ENCODE results near the gene CD6. TPM values are rescaled to one million over a fixed set of nuclear protein-coding genes. Genes with fewer than 3 reads are reported as not detected.

Gene CD6
- total RNA-seq, 4 donors from 2014 or later = 0.16 to 0.25 TPM; not detected in 2

DNA sequence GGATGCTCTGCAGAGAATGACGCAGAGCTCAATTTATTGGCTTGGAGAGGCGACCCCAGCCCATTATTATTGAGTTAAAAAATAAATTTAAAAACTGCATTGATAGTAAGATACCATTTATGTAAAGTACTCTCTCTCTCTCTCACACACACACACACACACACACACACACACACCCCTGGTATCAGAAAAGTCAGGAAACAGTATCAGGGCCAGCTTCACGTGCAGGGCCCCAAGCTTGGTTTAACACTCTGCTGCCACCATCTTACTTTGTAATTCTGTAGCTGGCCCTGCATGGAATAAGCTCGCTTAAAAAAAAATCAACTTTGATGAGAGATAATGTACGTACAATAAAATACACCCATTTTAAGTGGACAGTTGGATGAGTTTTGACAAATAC is 71.1 kb downstream of the CD6 start:
- in situ Hi-C loops (cut with MboI; ENCODE audit: low sequenced_read_pairs in 4 of 4) = loop anchor here in 1 of 4 donors (25.0 kb wide), 1 partner anchor 145 kb away; no protein-coding TSS in a partner anchor
- intact Hi-C loops (cut with DNase I; ENCODE audit: low total_unique reads) = no loop called here

DNA sequence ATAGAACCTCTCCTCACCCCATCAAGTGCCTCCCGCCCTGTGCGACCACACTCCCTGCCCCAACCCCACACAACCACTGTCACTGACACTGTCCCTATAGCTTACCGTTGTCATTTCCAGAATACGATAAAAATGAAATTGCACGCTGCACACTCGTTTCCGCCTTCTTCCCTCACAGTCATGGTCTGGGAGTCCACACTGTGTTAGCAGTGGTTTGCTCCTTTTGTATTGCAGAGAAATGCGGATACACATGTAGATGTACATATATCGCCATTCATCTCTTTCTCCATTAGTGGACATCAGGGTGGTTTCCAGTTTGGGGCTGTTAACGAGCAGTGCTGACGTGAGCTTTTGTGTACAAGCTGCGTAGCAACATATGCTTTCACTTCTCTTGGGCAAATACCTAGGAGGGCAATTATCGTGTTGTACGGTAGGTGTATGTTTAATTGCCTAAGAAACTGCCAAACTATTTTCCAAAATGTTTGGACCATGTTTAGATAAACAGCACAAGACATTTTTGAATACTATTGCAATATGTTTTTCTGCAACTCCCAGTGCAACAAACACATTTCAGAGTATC is 71.6 kb downstream of the CD6 start:
- no peak for DNase-seq

More for the DNA sequence above, 71.1 kb downstream of the CD6 start:
- Histone ChIP-seq H3K9me3 (no peaks in the 10 kb centered on the region), H3K27me3 (no peaks in the 10 kb centered on the region), H3K27ac (no peak overlapping the region), H3K36me3 (no peaks in the 10 kb centered on the region), H3K4me3 (no peak overlapping the region), H3K4me1 (peaks cover 3 to 11% of the 10 kb centered on the region in 2 donors)
- DNase-seq (no peak), ATAC-seq (no peak)
- TF ChIP-seq, protein P1, sequence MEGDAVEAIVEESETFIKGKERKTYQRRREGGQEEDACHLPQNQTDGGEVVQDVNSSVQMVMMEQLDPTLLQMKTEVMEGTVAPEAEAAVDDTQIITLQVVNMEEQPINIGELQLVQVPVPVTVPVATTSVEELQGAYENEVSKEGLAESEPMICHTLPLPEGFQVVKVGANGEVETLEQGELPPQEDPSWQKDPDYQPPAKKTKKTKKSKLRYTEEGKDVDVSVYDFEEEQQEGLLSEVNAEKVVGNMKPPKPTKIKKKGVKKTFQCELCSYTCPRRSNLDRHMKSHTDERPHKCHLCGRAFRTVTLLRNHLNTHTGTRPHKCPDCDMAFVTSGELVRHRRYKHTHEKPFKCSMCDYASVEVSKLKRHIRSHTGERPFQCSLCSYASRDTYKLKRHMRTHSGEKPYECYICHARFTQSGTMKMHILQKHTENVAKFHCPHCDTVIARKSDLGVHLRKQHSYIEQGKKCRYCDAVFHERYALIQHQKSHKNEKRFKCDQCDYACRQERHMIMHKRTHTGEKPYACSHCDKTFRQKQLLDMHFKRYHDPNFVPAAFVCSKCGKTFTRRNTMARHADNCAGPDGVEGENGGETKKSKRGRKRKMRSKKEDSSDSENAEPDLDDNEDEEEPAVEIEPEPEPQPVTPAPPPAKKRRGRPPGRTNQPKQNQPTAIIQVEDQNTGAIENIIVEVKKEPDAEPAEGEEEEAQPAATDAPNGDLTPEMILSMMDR (IDR thresholded peaks at IDR 0.05 in 4 of 5, conservative IDR thresholded peaks at IDR 0.05 in 1 of 5) = no peak
- no peak for TF ChIP-seq POLR2A (IDR thresholded peaks at IDR 0.05)

DNA sequence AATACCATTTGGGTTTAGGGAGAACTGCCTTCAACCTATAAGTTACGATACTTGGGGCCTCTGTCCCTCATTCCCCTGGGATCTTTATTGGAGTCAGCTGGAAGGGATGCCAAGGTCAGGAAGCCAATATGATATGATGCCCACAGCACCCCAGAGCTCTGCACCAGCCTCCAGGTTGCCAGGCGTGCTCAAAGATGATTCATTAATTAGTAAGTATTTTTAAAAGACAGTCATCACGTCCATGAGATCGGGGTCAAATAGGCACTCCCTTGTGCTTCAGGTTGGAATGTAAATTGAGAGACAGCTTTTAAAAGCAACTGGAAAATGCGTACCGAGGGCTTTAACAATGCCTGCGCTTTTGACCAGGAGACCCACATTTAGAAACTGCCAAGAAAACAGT is 73.8 kb downstream of the CD6 start:
- DNase-seq (no peak), ATAC-seq (no peak)
- Histone ChIP-seq H3K27me3 (no peaks in the 10 kb centered on the region), H3K9me3 (no peaks in the 10 kb centered on the region), H3K4me1 (peaks cover 3 to 11% of the 10 kb centered on the region in 2 donors), H3K4me3 (no peak overlapping the region), H3K36me3 (no peaks in the 10 kb centered on the region), H3K27ac (no peak overlapping the region)
- intact Hi-C loops (cut with DNase I; ENCODE audit: low total_unique reads) (no loop called here), in situ Hi-C loops (cut with MboI; ENCODE audit: low sequenced_read_pairs in 4 of 4) (loop anchor here in 1 of 4 donors (25.0 kb wide), 1 partner anchor 142 kb away; no protein-coding TSS in a partner anchor)
- TF ChIP-seq POLR2A (IDR thresholded peaks at IDR 0.05) = no peak
- TF ChIP-seq, protein P1 (IDR thresholded peaks at IDR 0.05 in 4 of 5, conservative IDR thresholded peaks at IDR 0.05 in 1 of 5) = no peak

More for the DNA sequence above, 71.6 kb downstream of the CD6 start:
- in situ Hi-C loops (cut with MboI; ENCODE audit: low sequenced_read_pairs in 4 of 4) (loop anchor here in 1 of 4 donors (25.0 kb wide), 1 partner anchor 144 kb away; no protein-coding TSS in a partner anchor), intact Hi-C loops (cut with DNase I; ENCODE audit: low total_unique reads) (no loop called here)
- no peaks in the 10 kb centered on the region for H3K9me3 ChIP-seq
- TF ChIP-seq, protein P1 (IDR thresholded peaks at IDR 0.05 in 4 of 5, conservative IDR thresholded peaks at IDR 0.05 in 1 of 5) = no peak
- TF ChIP-seq POLR2A (IDR thresholded peaks at IDR 0.05) = no peak
- no peaks in the 10 kb centered on the region for H3K36me3 ChIP-seq
- peaks cover 3 to 11% of the 10 kb centered on the region in 2 donors for H3K4me1 ChIP-seq
- no peak overlapping the region for H3K4me3 ChIP-seq
- no peak overlapping the region for H3K27ac ChIP-seq
- no peak for ATAC-seq
- no peaks in the 10 kb centered on the region for H3K27me3 ChIP-seq

DNA sequence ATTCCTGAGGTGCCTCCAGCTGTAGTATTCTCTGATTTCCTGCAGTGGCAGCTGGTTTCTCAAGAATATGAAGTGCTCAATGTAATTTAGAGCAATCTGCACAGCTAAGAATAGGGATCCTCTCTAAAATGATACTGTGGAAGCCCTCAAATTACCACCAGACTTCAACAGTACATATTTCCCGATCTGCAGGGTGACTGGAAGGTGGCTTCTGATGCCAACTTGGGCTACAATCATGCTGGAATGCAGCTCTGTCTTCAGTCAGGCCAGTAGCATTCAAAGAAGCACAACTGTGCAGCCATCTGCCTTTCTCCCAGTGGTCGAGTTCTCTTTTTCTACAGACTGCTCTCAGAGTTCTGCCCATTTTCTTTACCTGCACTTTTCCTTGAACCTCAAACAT is 75.4 kb downstream of the CD6 start:
- no peaks in the 10 kb centered on the region for H3K9me3 ChIP-seq
- H3K36me3 ChIP-seq = no peaks in the 10 kb centered on the region
- ATAC-seq (no peak), DNase-seq (no peak)
- H3K27me3 ChIP-seq = no peaks in the 10 kb centered on the region
- H3K4me3 ChIP-seq = no peak overlapping the region
- in situ Hi-C loops (cut with MboI; ENCODE audit: low sequenced_read_pairs in 4 of 4) (loop anchor here in 1 of 4 donors (25.0 kb wide), 1 partner anchor 140 kb away; no protein-coding TSS in a partner anchor), intact Hi-C loops (cut with DNase I; ENCODE audit: low total_unique reads) (no loop called here)
- H3K27ac ChIP-seq = no peak overlapping the region
- peaks cover 0 to 8% of the 10 kb centered on the region in 2 donors for H3K4me1 ChIP-seq
- no peak for TF ChIP-seq POLR2A (IDR thresholded peaks at IDR 0.05)
- TF ChIP-seq, protein P1 (IDR thresholded peaks at IDR 0.05 in 4 of 5, conservative IDR thresholded peaks at IDR 0.05 in 1 of 5) = no peak
